GM12878 (cell line): Measurements from ENCODE around the gene MARCHF4. TPM values are rescaled to one million over a fixed set of nuclear protein-coding genes. Genes with fewer than 3 reads are reported as not detected.

Experiments used
- polyA plus RNA-seq, 11 experiments: library from polyadenylated mRNA; depleted of rRNA in 4 of 11; unstranded in 6 of 11; stranded (reverse) in 5 of 11; fragments of >200 nt; fragmentation: Nextera tagmentation in 4 of 11; fragmentation: Illumina TruSeq in 1 of 11; extraction: Ambion mirVana in 4 of 11; extraction: Trizol in 1 of 11; gene quantifications; 1 replicate in 1 of 11; 2 replicates in 10 of 11; pipeline versions ENCODE4 v1.2.1 to v1.2.3, GENCODE V29; 2011 to 2016; ENCODE audit warnings: inconsistent platforms in 2 of 11, missing spikeins in 2 of 11, low read depth in 1 of 11
- small RNA-seq: library from RNA; depleted of rRNA; stranded (forward); fragments of <200 nt; gene quantifications from one replicate; pipeline ENCODE3, GENCODE V24; 2014
- total RNA-seq, 4 experiments: library from RNA; depleted of rRNA in 3 of 4; stranded (reverse); fragments of >200 nt in 3 of 4; fragmentation: Illumina TruSeq in 1 of 4; extraction: Trizol in 1 of 4; gene quantifications; 2 replicates each; pipeline versions ENCODE4 v1.2.1 to v1.2.3, GENCODE V29; 2013 to 2021

Gene MARCHF4
- total and polyA plus RNA-seq, 10 of the 15 experiments (the other 5 are each of a cell fraction or from before 2014, with no cell fraction given), result not detected

Small RNA genes within 50 kb of the gene (small RNA-seq; reads per million reads assigned to genes)
- gene RF00019, result not detected

Other genes starting within 250 kb of the MARCHF4 start
- gene SMARCAL1, start 40.0 kb upstream of the MARCHF4 start, total RNA-seq (2014; rRNA removed), result 16.3 and 20.6 TPM in 2 replicates
- gene SMARCAL1, start 40.0 kb upstream of the MARCHF4 start, total RNA-seq (2014; rRNA removed; fragmentation: Illumina TruSeq; extraction: Trizol), result 15.5 and 16.1 TPM in 2 replicates
- gene SMARCAL1, start 40.0 kb upstream of the MARCHF4 start, total RNA-seq (2021), result 22.5 and 24.6 TPM in 2 replicates
- gene SMARCAL1, start 40.0 kb upstream of the MARCHF4 start, polyA plus RNA-seq (2011; rRNA removed), result 24.0 and 31.7 TPM in 2 replicates
- gene SMARCAL1, start 40.0 kb upstream of the MARCHF4 start, polyA plus RNA-seq (2014; fragmentation: Illumina TruSeq; extraction: Trizol), result 15.9 and 22.2 TPM in 2 replicates
- 10 to 100 TPM; 10.8 to 11.4 TPM for gene SMARCAL1, start 40.0 kb upstream of the MARCHF4 start, polyA plus RNA-seq (2014; fragmentation: Nextera tagmentation; extraction: Ambion mirVana)
- gene SMARCAL1, start 40.0 kb upstream of the MARCHF4 start, polyA plus RNA-seq (2014; rRNA removed), result 21.3 and 23.3 TPM in 2 replicates
- gene SMARCAL1, start 40.0 kb upstream of the MARCHF4 start, polyA plus RNA-seq (2016; fragmentation: Nextera tagmentation; extraction: Ambion mirVana), result 10 to 100 TPM; 31.3 to 32.9 TPM
- 5,309 and 5,362 TPM in 2 replicates for gene RPL37A, start 126.4 kb upstream of the MARCHF4 start, total RNA-seq (2014; rRNA removed)
- 6,854 and 6,909 TPM in 2 replicates for gene RPL37A, start 126.4 kb upstream of the MARCHF4 start, total RNA-seq (2014; rRNA removed; fragmentation: Illumina TruSeq; extraction: Trizol)
- gene RPL37A, start 126.4 kb upstream of the MARCHF4 start, total RNA-seq (2021), result 4,280 and 4,544 TPM in 2 replicates
- gene RPL37A, start 126.4 kb upstream of the MARCHF4 start, polyA plus RNA-seq (2011; rRNA removed), result 3,166 and 4,373 TPM in 2 replicates
- gene RPL37A, start 126.4 kb upstream of the MARCHF4 start, polyA plus RNA-seq (2014; fragmentation: Illumina TruSeq; extraction: Trizol), result 6,507 and 6,854 TPM in 2 replicates
- 1,000 to 10,000 TPM; 4,917 to 6,297 TPM for gene RPL37A, start 126.4 kb upstream of the MARCHF4 start, polyA plus RNA-seq (2014; fragmentation: Nextera tagmentation; extraction: Ambion mirVana)
- gene RPL37A, start 126.4 kb upstream of the MARCHF4 start, polyA plus RNA-seq (2014; rRNA removed), result 5,304 and 6,998 TPM in 2 replicates
- 1,000 to 10,000 TPM; 2,847 to 3,044 TPM for gene RPL37A, start 126.4 kb upstream of the MARCHF4 start, polyA plus RNA-seq (2016; fragmentation: Nextera tagmentation; extraction: Ambion mirVana)